Measurements from ENCODE around the gene ZFR. TPM values are rescaled to one million over a fixed set of nuclear protein-coding genes. Genes with fewer than 3 reads are reported as not detected.

ZFR gene
- polyA plus RNA-seq, 1 donor (not counting 4 experiments of a cell fraction or from before 2014, with no cell fraction given), result 58.7 TPM

DNA sequence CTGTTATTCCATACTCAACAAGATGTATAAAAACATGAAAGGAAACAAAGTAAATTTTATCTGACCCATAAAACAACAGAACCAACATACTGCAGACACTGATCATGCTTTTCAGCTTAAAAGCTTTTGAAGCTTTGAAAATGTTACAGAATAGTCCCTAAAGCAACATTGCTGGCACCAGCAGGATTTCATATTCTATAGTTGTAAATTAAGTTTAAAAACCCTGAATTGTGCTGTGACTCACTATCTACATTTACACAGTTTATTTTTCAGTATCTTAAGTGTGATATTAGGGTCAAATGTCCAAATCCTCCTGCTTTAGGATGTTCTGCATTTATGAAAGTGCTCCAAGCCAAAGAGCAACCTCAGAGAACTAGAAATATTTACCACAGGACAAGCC, 59.9 kb downstream of the ZFR start:
- no peak overlapping the region for H3K9ac ChIP-seq (ENCODE audit: control insufficient read depth, extremely low read depth, insufficient read depth, low read length)
- TF ChIP-seq EZH2 (IDR thresholded peaks at IDR 0.05; ENCODE audit: low read length), result no peak
- no peak for TF ChIP-seq CTCF (optimal IDR thresholded peaks at IDR 0.05 in 1 of 3, IDR thresholded peaks at IDR 0.05 in 1 of 3, conservative IDR thresholded peaks at IDR 0.05 in 1 of 3; ENCODE audit: extremely low read depth in 1 of 3, insufficient read depth in 2 of 3, low read length in 3 of 3)
- DNase-seq (ENCODE audit: low read depth, low spot score) (no peak), FAIRE-seq (no peak)
- H3K9me1 ChIP-seq (ENCODE audit: control insufficient read depth, extremely low read depth, insufficient read depth, low read length), result no peaks in the 10 kb centered on the region
- dilution Hi-C loops (cut with MboI; ENCODE audit: extremely low pct_ligation_motif_present, low sequenced_read_pairs), result no loop called here
- H4K20me1 ChIP-seq (ENCODE audit: control insufficient read depth, extremely low read depth, insufficient read depth, low read length), result no peaks in the 10 kb centered on the region
- H3K27me3 ChIP-seq (ENCODE audit: control insufficient read depth, extremely low read depth, insufficient read depth, low read length), result no peaks in the 10 kb centered on the region
- no peaks in the 10 kb centered on the region for H3K79me2 ChIP-seq (ENCODE audit: control insufficient read depth, insufficient read depth, low read length)
- no peak overlapping the region for H2AFZ ChIP-seq (ENCODE audit: control insufficient read depth, low read length)
- no peak overlapping the region for H3K4me2 ChIP-seq (ENCODE audit: control insufficient read depth, extremely low read depth, insufficient read depth, low read depth, low read length)
- no peaks in the 10 kb centered on the region for H3K4me1 ChIP-seq (ENCODE audit: control insufficient read depth, extremely low read depth, insufficient read depth, low read length)
- H3K27ac ChIP-seq (ENCODE audit: control insufficient read depth, insufficient read depth, low read length), result no peak overlapping the region
- peaks cover 14 to 23% of the 10 kb centered on the region in 2 experiments for H3K36me3 ChIP-seq (ENCODE audit: control insufficient read depth in 2 of 2, extremely low read depth in 1 of 2, insufficient read depth in 2 of 2, low read length in 2 of 2)
- H3K9me3 ChIP-seq (ENCODE audit: control insufficient read depth, low read depth, low read length), result no peaks in the 10 kb centered on the region
- no peak overlapping the region for H3K4me3 ChIP-seq (ENCODE audit: control insufficient read depth in 2 of 3, extremely low read depth in 1 of 3, insufficient read depth in 2 of 3, low read depth in 1 of 3, low read length in 3 of 3)

GRCh38 chr5:32383586-32383985, 61.0 kb downstream of the ZFR start:
- no peak for TF ChIP-seq EZH2 (IDR thresholded peaks at IDR 0.05; ENCODE audit: low read length)
- TF ChIP-seq CTCF (optimal IDR thresholded peaks at IDR 0.05 in 1 of 3, IDR thresholded peaks at IDR 0.05 in 1 of 3, conservative IDR thresholded peaks at IDR 0.05 in 1 of 3; ENCODE audit: extremely low read depth in 1 of 3, insufficient read depth in 2 of 3, low read length in 3 of 3), result no peak
- Histone ChIP-seq H4K20me1 (ENCODE audit: control insufficient read depth, extremely low read depth, insufficient read depth, low read length) (no peaks in the 10 kb centered on the region), H3K9me3 (ENCODE audit: control insufficient read depth, low read depth, low read length) (no peaks in the 10 kb centered on the region), H3K79me2 (ENCODE audit: control insufficient read depth, insufficient read depth, low read length) (no peaks in the 10 kb centered on the region), H3K36me3 (ENCODE audit: control insufficient read depth in 2 of 2, extremely low read depth in 1 of 2, insufficient read depth in 2 of 2, low read length in 2 of 2) (peaks cover 12 to 28% of the 10 kb centered on the region in 2 experiments), H3K4me2 (ENCODE audit: control insufficient read depth, extremely low read depth, insufficient read depth, low read depth, low read length) (no peak overlapping the region), H3K4me3 (ENCODE audit: control insufficient read depth in 2 of 3, extremely low read depth in 1 of 3, insufficient read depth in 2 of 3, low read depth in 1 of 3, low read length in 3 of 3) (no peak overlapping the region), H2AFZ (ENCODE audit: control insufficient read depth, low read length) (no peak overlapping the region), H3K4me1 (ENCODE audit: control insufficient read depth, extremely low read depth, insufficient read depth, low read length) (no peaks in the 10 kb centered on the region), H3K9me1 (ENCODE audit: control insufficient read depth, extremely low read depth, insufficient read depth, low read length) (no peaks in the 10 kb centered on the region), H3K27ac (ENCODE audit: control insufficient read depth, insufficient read depth, low read length) (no peak overlapping the region), H3K9ac (ENCODE audit: control insufficient read depth, extremely low read depth, insufficient read depth, low read length) (no peak overlapping the region), H3K27me3 (ENCODE audit: control insufficient read depth, extremely low read depth, insufficient read depth, low read length) (no peaks in the 10 kb centered on the region)
- DNase-seq (ENCODE audit: low read depth, low spot score) (no peak), FAIRE-seq (no peak)
- dilution Hi-C loops (cut with MboI; ENCODE audit: extremely low pct_ligation_motif_present, low sequenced_read_pairs), result no loop called here

All from keratinocyte (primary cell).